Epidermal melanocyte (primary cell): ENCODE results near the gene BARX1.
"Not testable (repeated sequence)": the region's sequence is repeated elsewhere in the genome, so short reads cannot be mapped to it uniquely, and the experiment has no call there.

Experiments
- DNase-seq: peaks from one replicate; pipeline ENCODE4 v3.0.0; 2011; ENCODE audit warnings: low spot score; ENCODE audit not compliant: insufficient read length

BARX1 gene

GRCh38 chr9:93965830-93966577, 10.8 kb upstream of the BARX1 start:
- no peak for DNase-seq

- DNase-seq, result no peak
These were observed 9.5 kb upstream of the BARX1 start for GRCh38 chr9:93964685-93965084.

- DNase-seq, result no peak
These were observed 8.8 kb upstream of the BARX1 start for GRCh38 chr9:93963969-93964368.

- not testable (repeated sequence) for DNase-seq
These were observed 8.3 kb upstream of the BARX1 start for GRCh38 chr9:93963489-93963888.

- peak; percentile 94 for DNase-seq
These were observed 7.6 kb upstream of the BARX1 start for GRCh38 chr9:93962561-93963440.

GRCh38 chr9:93962017-93962416, 6.9 kb upstream of the BARX1 start:
- DNase-seq, result no peak

GRCh38 chr9:93960971-93961841, 6.1 kb upstream of the BARX1 start:
- no peak for DNase-seq

- DNase-seq, result no peak
These were observed 5.2 kb upstream of the BARX1 start for GRCh38 chr9:93960221-93960970.

GRCh38 chr9:93959739-93960154, 4.6 kb upstream of the BARX1 start:
- DNase-seq, result no peak

- no peak for DNase-seq
These were observed 3.9 kb upstream of the BARX1 start for GRCh38 chr9:93958819-93959682.

- no peak for DNase-seq
These were observed 3.1 kb upstream of the BARX1 start for GRCh38 chr9:93958121-93958818.

- no peak for DNase-seq
These were observed 1.0 kb upstream of the BARX1 start for GRCh38 chr9:93955981-93956784.

- no peak for DNase-seq
These were observed 607 bp downstream of the BARX1 start for GRCh38 chr9:93954434-93955061.

- no peak for DNase-seq
These were observed 1.4 kb downstream of the BARX1 start for GRCh38 chr9:93953496-93954433.

- no peak for DNase-seq
These were observed 2.2 kb downstream of the BARX1 start for GRCh38 chr9:93952784-93953495.

GRCh38 chr9:93952119-93952783, 2.9 kb downstream of the BARX1 start:
- DNase-seq, result no peak
